OCI-LY7 (cell line): ENCODE results near the gene AOPEP. TPM values are rescaled to one million over a fixed set of nuclear protein-coding genes. Genes with fewer than 3 reads are reported as not detected.

Experiments used
- BruUV-seq: library from RNA; stranded (reverse); fragments of 400-500 nt; replicated peaks from 2 replicates; lab custom pipeline; 2021; lab: Mats Ljungman, UMichigan
- CTCF ChIA-PET: fragments of 300-600 bp; sonication (Branson Sonifier 250); formaldehyde crosslinking; loops from one replicate; lab custom pipeline; 2022; ENCODE audit warnings: antibody characterized with exemption; ENCODE audit not compliant: unreplicated experiment; lab: Charles Lee
- POLR2A ChIA-PET: fragments of 300-600 bp; sonication (Branson Sonifier 250); formaldehyde crosslinking; loops from one replicate; lab custom pipeline; 2022; ENCODE audit warnings: antibody characterized with exemption; lab: Charles Lee
- DNase-seq: peaks from one replicate; pipeline ENCODE4 v3.0.0-alpha.2; 2015; ENCODE audit warnings: low spot score
- H2AFZ ChIP-seq: fragments of 200-600 bp; sonication (generic), shearing (Covaris generic); 2 replicates; pipeline ENCODE4 v1.6.1; 2014; ENCODE audit warnings: mild to moderate bottlenecking, antibody characterized with exemption, low read length, moderate library complexity
- H3K27ac ChIP-seq: fragments of 200-600 bp; sonication (generic); 2 replicates; pipeline ENCODE4 v1.5.1; 2014; ENCODE audit warnings: mixed run types, low read depth, mild to moderate bottlenecking, moderate library complexity, low read length, inconsistent platforms; ENCODE audit not compliant: poor library complexity, severe bottlenecking
- H3K36me3 ChIP-seq: fragments of 200-600 bp; sonication (generic); 2 replicates; pipeline ENCODE4 v1.6.1; 2014; ENCODE audit warnings: mild to moderate bottlenecking, antibody characterized with exemption, low read length, moderate library complexity, mixed read lengths; ENCODE audit not compliant: insufficient read depth
- H3K4me1 ChIP-seq: fragments of 200-600 bp; sonication (generic); 2 replicates; pipeline ENCODE4 v1.5.1; 2014; ENCODE audit warnings: mild to moderate bottlenecking, low read length; ENCODE audit not compliant: insufficient read depth, poor library complexity, severe bottlenecking
- H3K4me2 ChIP-seq: fragments of 200-600 bp; sonication (generic); 2 replicates; pipeline ENCODE4 v1.6.1; 2014; ENCODE audit warnings: mild to moderate bottlenecking, low read length
- H3K4me3 ChIP-seq: fragments of 200-600 bp; sonication (generic); 2 replicates; pipeline ENCODE4 v1.5.1; 2014; ENCODE audit warnings: mild to moderate bottlenecking, low read depth, low read length; ENCODE audit not compliant: poor library complexity, severe bottlenecking
- H3K79me2 ChIP-seq: fragments of 200-600 bp; sonication (generic); 2 replicates; pipeline ENCODE4 v1.6.1; 2016; ENCODE audit warnings: low read depth, mild to moderate bottlenecking, low read length, moderate library complexity, mixed read lengths; ENCODE audit not compliant: insufficient read depth
- H3K9me2 ChIP-seq: fragments of 200-600 bp; sonication (generic); 2 replicates; pipeline ENCODE4 v1.6.1; 2016; ENCODE audit warnings: mild to moderate bottlenecking, low read length, mixed read lengths; ENCODE audit not compliant: insufficient read depth
- H3K9me3 ChIP-seq: fragments of 200-600 bp; sonication (generic); 2 replicates; pipeline ENCODE4 v1.6.1; 2014; ENCODE audit warnings: mild to moderate bottlenecking, mixed run types, low read length, mixed read lengths
- H4K20me1 ChIP-seq: fragments of 200-600 bp; sonication (generic); 2 replicates; pipeline ENCODE4 v1.6.1; 2014; ENCODE audit warnings: mild to moderate bottlenecking, antibody characterized with exemption, low read length, moderate library complexity, mixed read lengths; ENCODE audit not compliant: insufficient read depth
- EZH2phosphoT487 ChIP-seq: fragments of 200-600 bp; sonication (generic); IDR thresholded peaks from 2 replicates; pipeline ENCODE4 v1.6.1; 2018; ENCODE audit warnings: low read depth, borderline replicate concordance, mild to moderate bottlenecking, mixed run types, antibody characterized with exemption, low read length, moderate library complexity, mixed read lengths
- intact Hi-C: fragments of 100-400 bp; cut with micrococcal nuclease; formaldehyde crosslinking; loops from one replicate; pipeline ENCODE4 v1.10.0; 2022; ENCODE audit not compliant: unreplicated experiment
- total RNA-seq, 2 experiments: library from RNA; depleted of rRNA in 1 of 2; stranded (reverse); fragments of >200 nt in 1 of 2; shearing (Covaris generic) in 1 of 2; gene quantifications; 2 replicates each; pipeline ENCODE4 v1.2.3, GENCODE V29; 2014 to 2022
- TF ChIP-seq, protein P1 (sequence below): fragments of 200-600 bp; sonication (generic); conservative IDR thresholded peaks from 2 replicates; pipeline ENCODE4 v1.5.1; 2014; ENCODE audit warnings: mild to moderate bottlenecking, antibody characterized with exemption, low read length, moderate library complexity, mixed read lengths

Gene AOPEP
- total RNA-seq, 2 experiments from 2014 or later: 17.3 to 24.3 TPM

DNA sequence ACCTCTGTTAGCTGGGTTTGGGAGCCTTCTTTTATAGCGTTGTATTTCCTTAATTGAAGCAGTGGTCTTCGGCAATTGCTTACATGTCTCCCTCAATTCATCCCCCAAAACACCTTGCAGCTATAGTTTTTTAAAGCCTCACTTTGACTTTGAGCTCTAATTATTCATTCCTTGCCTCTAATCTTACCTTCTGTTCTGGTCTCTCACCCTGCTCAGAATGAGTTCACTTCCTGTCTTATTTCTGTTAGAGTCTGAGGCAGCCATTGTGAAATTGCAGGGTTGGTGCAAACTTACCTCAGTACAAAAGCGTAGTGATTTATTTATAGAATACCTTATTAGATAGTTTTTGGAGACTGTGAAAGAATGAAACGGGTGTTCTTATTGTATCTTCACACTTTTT is 35.0 kb downstream of the AOPEP start:
- TF ChIP-seq, protein P1, sequence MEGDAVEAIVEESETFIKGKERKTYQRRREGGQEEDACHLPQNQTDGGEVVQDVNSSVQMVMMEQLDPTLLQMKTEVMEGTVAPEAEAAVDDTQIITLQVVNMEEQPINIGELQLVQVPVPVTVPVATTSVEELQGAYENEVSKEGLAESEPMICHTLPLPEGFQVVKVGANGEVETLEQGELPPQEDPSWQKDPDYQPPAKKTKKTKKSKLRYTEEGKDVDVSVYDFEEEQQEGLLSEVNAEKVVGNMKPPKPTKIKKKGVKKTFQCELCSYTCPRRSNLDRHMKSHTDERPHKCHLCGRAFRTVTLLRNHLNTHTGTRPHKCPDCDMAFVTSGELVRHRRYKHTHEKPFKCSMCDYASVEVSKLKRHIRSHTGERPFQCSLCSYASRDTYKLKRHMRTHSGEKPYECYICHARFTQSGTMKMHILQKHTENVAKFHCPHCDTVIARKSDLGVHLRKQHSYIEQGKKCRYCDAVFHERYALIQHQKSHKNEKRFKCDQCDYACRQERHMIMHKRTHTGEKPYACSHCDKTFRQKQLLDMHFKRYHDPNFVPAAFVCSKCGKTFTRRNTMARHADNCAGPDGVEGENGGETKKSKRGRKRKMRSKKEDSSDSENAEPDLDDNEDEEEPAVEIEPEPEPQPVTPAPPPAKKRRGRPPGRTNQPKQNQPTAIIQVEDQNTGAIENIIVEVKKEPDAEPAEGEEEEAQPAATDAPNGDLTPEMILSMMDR: no peak
- TF ChIP-seq EZH2phosphoT487: no peak
- Histone ChIP-seq H2AFZ (no peak overlapping the region), H3K9me3 (no peaks in the 10 kb centered on the region), H3K4me3 (no peak overlapping the region), H3K4me2 (no peak overlapping the region), H4K20me1 (no peaks in the 10 kb centered on the region), H3K4me1 (no peaks in the 10 kb centered on the region), H3K9me2 (no peaks in the 10 kb centered on the region), H3K36me3 (peaks cover 7% of the 10 kb centered on the region; the same call in 1 of the 2 replicates), H3K27ac (no peak overlapping the region), H3K79me2 (no peaks in the 10 kb centered on the region)
- POLR2A ChIA-PET: no interaction called here
- intact Hi-C loops: no loop called here
- no TSS peak for BruUV-seq
- DNase-seq: no peak
- CTCF ChIA-PET: no interaction called here

DNA sequence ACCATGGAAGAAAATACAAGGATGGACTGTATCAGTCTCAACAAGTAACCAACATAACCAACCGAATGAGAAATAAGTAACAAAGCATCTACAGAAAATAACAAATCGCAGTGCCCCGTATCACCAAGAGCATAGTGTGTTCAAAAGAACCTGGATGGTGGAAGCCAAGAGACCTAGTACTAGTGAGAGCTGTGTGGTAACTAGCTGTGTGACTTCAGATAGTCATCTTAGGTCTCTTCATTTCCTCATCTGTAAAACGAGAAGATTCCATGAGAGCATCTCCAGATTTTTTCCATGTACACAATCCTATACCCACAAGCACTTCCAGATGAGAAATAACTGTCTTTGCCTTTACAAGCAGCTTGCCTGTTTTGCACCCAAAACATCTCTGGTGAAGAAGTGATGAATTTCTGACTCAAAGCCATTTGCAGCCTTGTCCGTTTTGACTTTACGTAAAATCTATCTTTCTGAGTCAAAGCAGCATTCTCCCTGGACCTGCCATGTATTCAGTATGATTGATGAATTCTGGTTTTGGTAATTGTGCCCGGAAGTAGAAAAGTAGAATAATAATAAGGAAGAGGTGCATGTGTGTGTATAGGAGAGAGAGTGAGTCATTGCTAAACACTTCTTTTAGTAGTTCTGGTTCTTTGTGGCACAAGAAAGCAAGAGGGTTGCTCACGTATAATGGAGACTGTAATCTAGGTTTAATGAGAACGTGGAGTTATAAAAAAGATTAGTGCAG is 41.0 kb downstream of the AOPEP start:
- no peaks in the 10 kb centered on the region for H3K4me1 ChIP-seq
- peaks cover 8% of the 10 kb centered on the region; the same call in 1 of the 2 replicates for H3K36me3 ChIP-seq
- no peak overlapping the region for H3K27ac ChIP-seq
- CTCF ChIA-PET: no interaction called here
- H2AFZ ChIP-seq: no peak overlapping the region
- no peak overlapping the region for H3K4me3 ChIP-seq
- no peak for TF ChIP-seq EZH2phosphoT487
- TF ChIP-seq, protein P1: no peak
- no peaks in the 10 kb centered on the region for H3K9me2 ChIP-seq
- H3K79me2 ChIP-seq: no peaks in the 10 kb centered on the region
- POLR2A ChIA-PET: interaction anchor here (0.5 to 0.6 kb wide), 3 partner anchors 98 to 1623 kb away, joined by 3 to 7 read pairs (median 3); no protein-coding TSS in a partner anchor
- H4K20me1 ChIP-seq: no peaks in the 10 kb centered on the region
- no peaks in the 10 kb centered on the region for H3K9me3 ChIP-seq
- BruUV-seq: no TSS peak
- H3K4me2 ChIP-seq: no peak overlapping the region
- no peak for DNase-seq
- intact Hi-C loops: no loop called here

DNA sequence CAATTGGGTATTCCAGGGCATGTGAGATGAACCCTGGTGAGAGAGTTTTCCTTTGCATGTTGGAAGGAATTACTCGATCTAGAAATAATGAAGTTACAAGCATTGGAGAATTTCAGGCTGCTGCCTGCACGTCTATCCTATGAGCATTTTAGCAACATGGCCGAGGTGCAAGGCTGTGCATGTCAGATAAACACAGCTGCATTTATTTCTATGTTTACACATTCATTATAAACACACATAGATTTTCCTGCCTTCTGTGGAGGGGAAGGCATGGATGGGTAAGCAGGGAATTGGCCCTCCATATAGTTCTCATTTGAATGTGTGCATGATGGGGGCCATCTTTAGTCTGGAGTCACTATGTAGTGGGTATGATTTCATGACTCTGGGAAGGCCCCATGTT is 42.3 kb downstream of the AOPEP start:
- no peaks in the 10 kb centered on the region for H3K79me2 ChIP-seq
- intact Hi-C loops: no loop called here
- no peaks in the 10 kb centered on the region for H4K20me1 ChIP-seq
- DNase-seq: no peak
- ChIA-PET POLR2A (interaction anchor here (1.0 to 1.3 kb wide), 2 partner anchors 11 to 69 kb away, joined by 3 read pairs; no protein-coding TSS in a partner anchor), CTCF (no interaction called here)
- no peak overlapping the region for H3K4me2 ChIP-seq
- H3K9me3 ChIP-seq: no peaks in the 10 kb centered on the region
- H3K36me3 ChIP-seq: peaks cover 8% of the 10 kb centered on the region; the same call in 1 of the 2 replicates
- no peak overlapping the region for H3K4me3 ChIP-seq
- no peak for TF ChIP-seq EZH2phosphoT487
- TF ChIP-seq, protein P1: no peak
- no peaks in the 10 kb centered on the region for H3K4me1 ChIP-seq
- no peaks in the 10 kb centered on the region for H3K9me2 ChIP-seq
- BruUV-seq: no TSS peak
- H2AFZ ChIP-seq: no peak overlapping the region
- H3K27ac ChIP-seq: no peak overlapping the region
